Measurements from ENCODE around the gene GPRIN3.
"Not testable (repeated sequence)": the region's sequence is repeated elsewhere in the genome, so short reads cannot be mapped to it uniquely, and the experiment has no call there.

Gene GPRIN3

DNA sequence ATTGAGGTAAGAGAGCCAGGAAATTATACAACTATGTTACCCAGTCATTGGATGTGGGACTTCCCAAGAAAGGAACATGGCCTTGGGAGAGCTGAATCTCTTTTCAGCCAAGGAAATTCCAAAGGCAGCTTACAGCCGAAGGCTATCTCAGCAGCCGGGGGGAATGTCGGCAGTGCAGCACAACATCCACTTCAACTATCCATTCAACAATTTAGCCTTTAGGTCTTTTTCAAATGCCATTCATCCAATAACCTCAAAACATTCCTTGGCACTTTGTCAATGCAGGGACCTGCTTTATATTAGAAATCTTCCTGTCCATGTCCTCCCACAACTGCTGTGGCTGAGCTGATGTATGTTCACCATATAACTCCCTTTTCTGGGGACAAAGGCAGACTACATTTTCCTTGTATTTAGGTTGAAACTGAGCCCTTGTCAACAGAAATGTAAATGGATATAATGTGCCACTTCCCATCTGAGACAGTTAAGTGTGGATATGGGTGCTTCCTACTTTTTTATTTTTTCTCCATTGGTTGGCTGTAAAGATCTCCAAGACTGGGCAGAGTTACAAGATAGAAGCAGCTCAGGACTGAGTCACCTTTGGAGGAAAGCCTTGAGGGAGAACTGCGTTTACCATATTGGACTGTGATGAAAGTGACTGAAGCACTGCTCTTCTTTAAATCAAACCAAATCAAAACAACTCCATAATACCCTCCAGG lies 94.8 kb downstream of the GPRIN3 start:
- DNase-seq = no peak

- no peak for DNase-seq
Observed at GRCh38 chr4:89204624-89205023, 103.0 kb downstream of the GPRIN3 start.

DNA sequence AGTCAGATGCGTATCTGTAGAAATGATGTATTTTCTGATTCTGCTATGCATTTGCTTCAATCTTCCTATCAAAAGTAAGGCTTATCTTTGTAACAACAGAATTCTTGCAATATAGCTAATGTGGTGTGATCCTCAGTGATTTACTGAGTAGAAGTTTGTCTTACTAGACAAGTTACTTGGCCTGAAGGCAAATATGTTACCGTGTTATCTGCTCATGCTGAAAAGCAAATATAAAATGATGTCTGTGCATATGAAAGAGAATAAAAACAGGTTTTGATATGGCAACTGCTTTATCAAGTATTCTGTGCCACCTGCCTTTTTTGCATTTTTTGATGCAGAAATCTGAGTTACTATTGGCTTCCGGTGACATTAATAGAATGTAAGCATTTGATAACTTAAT lies 103.7 kb downstream of the GPRIN3 start:
- no peak for DNase-seq

- not testable (repeated sequence) for DNase-seq
Observed at GRCh38 chr4:89199394-89199793, 108.2 kb downstream of the GPRIN3 start.

DNA sequence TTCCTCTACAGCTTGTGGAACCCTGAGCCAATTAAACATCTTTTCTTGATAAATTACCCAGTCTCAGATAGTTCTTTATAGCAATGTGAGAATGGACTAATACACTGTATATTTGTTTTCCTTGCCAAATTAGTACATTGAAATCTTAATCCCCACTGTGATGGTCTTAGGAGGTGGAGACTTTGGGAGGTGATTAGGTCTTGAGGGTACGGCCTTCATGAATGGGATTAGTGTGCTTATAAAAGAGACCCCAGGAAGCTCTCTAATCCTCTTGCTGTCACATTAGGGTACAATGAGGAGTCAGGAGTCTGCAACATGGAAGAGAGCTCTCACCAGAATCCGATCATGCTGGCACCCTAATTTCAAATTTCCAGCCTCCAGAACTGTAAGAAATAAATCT lies 109.7 kb downstream of the GPRIN3 start:
- DNase-seq = no peak

DNA sequence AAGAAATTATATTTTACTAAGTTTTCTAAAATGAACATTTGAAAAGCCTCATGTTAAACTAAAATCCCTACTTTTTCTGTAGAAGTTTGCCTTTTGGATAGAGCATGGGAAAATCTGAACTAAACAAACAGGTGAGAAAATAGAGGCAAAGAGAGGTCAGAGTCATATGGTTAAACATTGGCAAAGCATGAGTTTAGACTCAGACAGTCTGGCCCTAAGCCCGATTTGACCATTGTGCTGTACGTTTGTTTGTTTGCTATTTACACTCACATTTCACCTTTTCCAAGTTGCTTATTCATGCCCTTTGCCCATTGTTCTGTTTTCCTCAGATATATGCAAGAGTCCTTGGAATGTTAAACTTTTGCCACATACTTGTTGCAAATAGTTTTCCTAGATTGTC lies 110.9 kb downstream of the GPRIN3 start:
- DNase-seq = no peak

DNA sequence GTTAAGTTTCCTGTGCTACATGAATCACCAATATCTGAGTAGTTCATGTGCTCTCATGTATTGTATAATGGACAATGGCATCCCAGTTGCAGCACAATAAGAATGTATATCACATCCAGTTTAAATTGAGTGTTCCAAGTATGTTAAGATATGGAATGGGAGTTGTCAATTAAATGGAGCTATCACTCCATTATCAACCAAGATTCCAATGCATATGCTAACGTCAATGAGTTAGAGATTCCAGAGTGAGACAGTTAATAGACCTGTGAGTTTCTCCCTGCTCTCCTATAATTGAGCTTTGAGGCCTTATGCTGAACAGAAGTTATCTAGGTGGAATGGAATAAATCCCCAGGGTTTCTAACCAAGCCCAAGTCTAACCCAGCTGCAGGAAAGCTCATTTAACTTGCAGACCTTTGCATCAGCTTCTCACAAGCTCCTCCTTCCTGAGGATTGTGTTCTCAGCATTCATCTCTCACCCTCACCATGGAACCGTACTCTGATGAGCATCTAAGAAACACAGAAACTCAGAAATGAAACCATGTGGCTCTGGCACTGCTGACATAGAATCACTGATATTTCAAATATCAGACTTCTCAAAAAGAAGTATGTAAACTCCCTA lies 111.4 kb downstream of the GPRIN3 start:
- DNase-seq = no peak

GRCh38 chr4:89193843-89194242 lies 113.8 kb downstream of the GPRIN3 start:
- DNase-seq = no peak
